Adrenal gland (tissue), 12 donors: ENCODE data around the gene GBGT1. TPM values are rescaled to one million over a fixed set of nuclear protein-coding genes. Genes with fewer than 3 reads are reported as not detected.

Source experiments
- DNase-seq, 7 donors: peaks; one replicate each; pipeline ENCODE4 v3.0.0-alpha.2; 2019 to 2020
- H3K27ac ChIP-seq, 5 donors: fragments of 200-600 bp; sonication (generic) in 4 of 5; 1 replicate in 3 of 5; 2 replicates in 2 of 5; pipeline versions ENCODE4 v1.5.1 to v1.8.0; 2016 to 2020; ENCODE audit warnings: mild to moderate bottlenecking in 1 of 5
- H3K27me3 ChIP-seq: fragments of 200-600 bp; 2 replicates; pipeline ENCODE4 v1.8.0; 2021
- H3K36me3 ChIP-seq, 2 donors: fragments of 200-600 bp; replicated peaks in 1 of 2; 1 replicate in 1 of 2; 2 replicates in 1 of 2; pipeline versions ENCODE4 v1.5.1 to v1.8.0; 2018 to 2022
- H3K4me1 ChIP-seq, 2 donors: fragments of 200-600 bp; replicated peaks in 1 of 2; 1 replicate in 1 of 2; 2 replicates in 1 of 2; pipeline versions ENCODE4 v1.5.1 to v1.8.0; 2018 to 2021
- H3K4me3 ChIP-seq, 4 donors: fragments of 200-600 bp; sonication (generic) in 3 of 4; one replicate each; pipeline ENCODE4 v1.5.1; 2016 to 2018
- H3K9me3 ChIP-seq, 3 donors: fragments of 200-600 bp; sonication (generic) in 1 of 3; replicated peaks in 1 of 3; 1 replicate in 2 of 3; 2 replicates in 1 of 3; pipeline versions ENCODE4 v1.5.1 to v1.8.0; 2016 to 2021
- POLR2A ChIP-seq, 2 donors: fragments of 450-650 bp; IDR thresholded peaks; one replicate each; pipeline ENCODE4 v1.6.1; 2017; ENCODE audit warnings: antibody characterized with exemption in 2 of 2, mild to moderate bottlenecking in 2 of 2, moderate library complexity in 1 of 2
- WGBS, 4 donors: extraction: QIAGEN DNeasy Blood & Tissue Kit in 2 of 4; methylation state at CpG; one replicate each; pipeline versions ENCODE4 v1.1.5 to v1.1.7; 2013 to 2017; 5-methylcytosine and 5-hydroxymethylcytosine counted together
- intact Hi-C, 2 donors: fragments of 100-400 bp; cut with DNase I; formaldehyde crosslinking; loops; one replicate each; pipeline versions ENCODE4 v1.14.1 to v1.15.0; 2022 to 2023
- polyA plus RNA-seq, 3 donors: library from polyadenylated mRNA; stranded (reverse); fragments of 200-250 nt in 2 of 3; fragments of 350-450 nt in 1 of 3; fragmentation: Illumina TruSeq in 1 of 3; extraction: RNeasy Lipid Tissue Mini Kit (QIAGEN cat#74804) in 1 of 3; gene quantifications; one replicate each; pipeline ENCODE4 v1.2.3, GENCODE V29; 2013 to 2014
- total RNA-seq, 9 donors: library from RNA; depleted of rRNA in 4 of 9; stranded (reverse); fragments of >200 nt in 4 of 9; fragments of 120-200 nt in 1 of 9; fragmentation: NEBNext Ultra II Directional in 1 of 9; extraction: Animal tissue kit (Norgen Biotek cat#: 25700) in 1 of 9; gene quantifications; one replicate each; pipeline versions ENCODE4 v1.1.0 to v1.2.4, GENCODE V29; 2013 to 2023
- TF ChIP-seq, protein P1 (sequence below), 6 experiments: fragments of 450-650 bp in 4 of 6; fragments of 200-600 bp in 2 of 6; sonication (generic) in 1 of 6; IDR thresholded peaks; 1 replicate in 5 of 6; 2 replicates in 1 of 6; pipeline versions ENCODE4 v1.5.1 to v1.8.0; 2016 to 2021; ENCODE audit warnings: antibody characterized with exemption in 6 of 6, mild to moderate bottlenecking in 2 of 6, moderate library complexity in 1 of 6
- donor health status: healthy with polysubstance abuse.
- donor health status: Bipolar disorder and iron deficiency.
- donor health status: DM: yes; HTN: yes; CAD: no.
- donor health status: DM: no; HTN: no; CAD: no.
- donor health status: DM: no; HTN: no; CAD: no.
- donor health status: DM: yes; HTN: yes; CAD: no.

Gene GBGT1
- total and polyA plus RNA-seq, 12 donors, result 3.5 to 67.5 (median 29.2) TPM

- intact Hi-C loops, result no loop called here
- TF ChIP-seq, protein P1, sequence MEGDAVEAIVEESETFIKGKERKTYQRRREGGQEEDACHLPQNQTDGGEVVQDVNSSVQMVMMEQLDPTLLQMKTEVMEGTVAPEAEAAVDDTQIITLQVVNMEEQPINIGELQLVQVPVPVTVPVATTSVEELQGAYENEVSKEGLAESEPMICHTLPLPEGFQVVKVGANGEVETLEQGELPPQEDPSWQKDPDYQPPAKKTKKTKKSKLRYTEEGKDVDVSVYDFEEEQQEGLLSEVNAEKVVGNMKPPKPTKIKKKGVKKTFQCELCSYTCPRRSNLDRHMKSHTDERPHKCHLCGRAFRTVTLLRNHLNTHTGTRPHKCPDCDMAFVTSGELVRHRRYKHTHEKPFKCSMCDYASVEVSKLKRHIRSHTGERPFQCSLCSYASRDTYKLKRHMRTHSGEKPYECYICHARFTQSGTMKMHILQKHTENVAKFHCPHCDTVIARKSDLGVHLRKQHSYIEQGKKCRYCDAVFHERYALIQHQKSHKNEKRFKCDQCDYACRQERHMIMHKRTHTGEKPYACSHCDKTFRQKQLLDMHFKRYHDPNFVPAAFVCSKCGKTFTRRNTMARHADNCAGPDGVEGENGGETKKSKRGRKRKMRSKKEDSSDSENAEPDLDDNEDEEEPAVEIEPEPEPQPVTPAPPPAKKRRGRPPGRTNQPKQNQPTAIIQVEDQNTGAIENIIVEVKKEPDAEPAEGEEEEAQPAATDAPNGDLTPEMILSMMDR (IDR thresholded peaks at IDR 0.05), result no peak
- peak in 1 of 2 donors; percentile 7 for TF ChIP-seq POLR2A (IDR thresholded peaks at IDR 0.05)
- Histone ChIP-seq H3K4me3 (no peak overlapping the region), H3K4me1 (peaks cover 40 to 69% of the 10 kb centered on the region in 2 donors), H3K9me3 (no peaks in the 10 kb centered on the region), H3K27me3 (no peaks in the 10 kb centered on the region), H3K36me3 (no peaks in the 10 kb centered on the region), H3K27ac (peak overlapping the region in 3 of 5 donors; percentile 33 to 95 (median 82))
- DNase-seq, result peak in 6 of 7 donors; percentile 76 to 83 (median 80)
- 54 to 68% (median 62%) methylated on average over 4 to 5 of the region's 5 CpGs for WGBS, 4 donors
These were observed 32.2 kb downstream of the GBGT1 start for GRCh38 chr9:133131506-133131905.

DNA sequence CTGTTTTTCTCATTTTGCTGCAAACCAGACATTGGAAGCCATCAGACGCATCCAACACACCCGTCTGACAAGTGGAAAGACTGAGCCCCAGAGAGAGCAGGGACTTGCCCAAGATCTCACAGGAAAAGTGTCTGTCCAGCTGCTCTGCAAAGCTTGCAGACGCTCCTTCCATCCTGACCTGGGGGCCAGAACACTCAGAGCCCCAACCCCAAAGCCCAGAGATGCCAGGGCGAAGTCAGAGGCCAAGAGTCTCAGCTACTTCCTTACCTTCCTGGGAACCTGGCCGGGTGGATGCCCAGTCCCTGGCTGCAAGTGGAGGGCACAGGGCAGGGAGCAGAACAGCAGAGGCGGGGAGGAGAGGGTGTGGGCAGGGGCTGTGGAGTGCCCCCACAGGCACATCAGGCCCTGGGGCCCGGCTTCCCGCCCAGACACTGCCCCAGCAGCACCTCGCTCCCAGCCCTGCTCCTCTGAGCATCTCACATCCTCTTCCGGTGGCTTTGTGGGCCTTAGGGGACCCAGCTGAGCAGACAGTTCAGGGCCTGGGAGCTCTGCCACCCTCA lies 32.9 kb downstream of the GBGT1 start:
- Histone ChIP-seq H3K4me1 (peaks cover 39 to 71% of the 10 kb centered on the region in 2 donors), H3K27ac (peak overlapping the region in 2 of 5 donors; percentile 82 to 95), H3K27me3 (no peaks in the 10 kb centered on the region), H3K36me3 (no peaks in the 10 kb centered on the region), H3K4me3 (no peak overlapping the region), H3K9me3 (no peaks in the 10 kb centered on the region)
- DNase-seq, result no peak
- intact Hi-C loops, result no loop called here
- 81 to 92% (median 85%) methylated on average over 5 to 10 of the region's 10 CpGs for WGBS, 4 donors
- no peak for TF ChIP-seq POLR2A (IDR thresholded peaks at IDR 0.05)

DNA sequence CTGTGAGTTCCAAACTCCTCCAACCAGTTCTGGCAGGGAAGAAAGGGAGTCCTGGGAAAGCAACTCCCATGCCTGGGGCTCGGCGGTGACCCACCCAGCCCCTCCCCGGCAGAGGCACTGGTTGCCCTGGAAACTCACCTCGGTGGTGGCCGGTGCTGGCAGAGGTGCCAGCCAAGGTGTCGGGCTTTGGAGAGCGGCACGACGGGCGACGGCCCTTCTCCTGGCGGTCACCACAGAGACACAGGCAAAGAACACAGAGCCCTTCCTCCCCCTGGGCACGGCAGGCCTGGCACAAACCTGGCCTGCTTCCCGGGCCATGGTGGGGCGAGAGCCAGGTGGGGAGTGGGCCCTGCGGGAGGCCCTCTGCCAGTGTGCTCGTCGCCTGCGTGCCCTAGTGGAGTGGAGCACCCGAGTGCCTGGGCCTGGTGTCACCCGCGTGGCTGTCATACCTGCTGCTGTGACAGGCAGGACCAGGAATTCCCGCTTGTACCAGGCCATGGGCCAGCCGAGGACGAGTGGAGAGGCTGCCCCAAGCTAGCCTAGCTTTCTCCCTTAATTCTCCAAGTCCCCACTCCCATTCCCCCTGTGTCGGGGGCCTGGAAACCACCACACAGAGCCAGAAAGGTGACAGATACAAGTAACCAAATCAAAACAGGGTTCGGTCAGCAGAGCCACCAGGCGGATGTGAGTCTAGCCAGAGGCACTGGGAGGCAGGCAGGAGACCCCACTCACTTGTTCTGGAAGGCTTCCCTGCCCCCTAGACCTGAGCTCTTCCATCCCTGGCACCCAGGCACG lies 34.5 kb downstream of the GBGT1 start:
- H3K9me3 ChIP-seq, result no peaks in the 10 kb centered on the region
- no peak overlapping the region for H3K4me3 ChIP-seq
- intact Hi-C loops, result no loop called here
- DNase-seq, result no peak
- no peaks in the 10 kb centered on the region for H3K27me3 ChIP-seq
- WGBS, 4 donors, result 86 to 93% (median 88%) methylated on average over 14 to 29 of the region's 29 CpGs
- peak overlapping the region in 1 of 5 donors; percentile 42 for H3K27ac ChIP-seq
- peaks cover 26 to 60% of the 10 kb centered on the region in 2 donors for H3K4me1 ChIP-seq
- TF ChIP-seq, protein P1 (IDR thresholded peaks at IDR 0.05), result no peak
- no peak for TF ChIP-seq POLR2A (IDR thresholded peaks at IDR 0.05)
- H3K36me3 ChIP-seq, result no peaks in the 10 kb centered on the region

DNA sequence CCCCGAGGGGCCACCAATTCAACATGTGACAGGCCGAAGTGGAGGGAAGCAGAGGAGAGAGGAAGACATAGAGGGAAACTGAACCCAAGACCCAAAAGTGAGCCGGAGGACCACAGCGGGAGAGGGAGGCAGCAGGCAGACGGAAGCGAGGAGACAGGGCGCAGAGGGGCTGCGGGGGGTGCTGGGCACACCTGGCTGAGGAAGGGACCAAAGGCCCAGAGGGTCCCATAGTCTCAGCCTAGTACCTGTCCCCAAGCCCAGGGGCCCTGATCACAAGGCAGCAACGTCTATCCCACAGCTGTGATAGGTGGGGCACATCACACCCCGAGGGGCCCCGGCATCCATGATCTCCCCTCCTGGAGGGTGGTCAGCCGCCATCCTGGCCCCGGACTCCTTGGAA lies 35.6 kb downstream of the GBGT1 start:
- Histone ChIP-seq H3K4me3 (no peak overlapping the region), H3K36me3 (no peaks in the 10 kb centered on the region), H3K4me1 (peaks cover 20 to 54% of the 10 kb centered on the region in 2 donors), H3K27ac (no peak overlapping the region), H3K9me3 (no peaks in the 10 kb centered on the region), H3K27me3 (no peaks in the 10 kb centered on the region)
- 86 to 95% (median 91%) methylated on average over 10 to 13 of the region's 13 CpGs for WGBS, 4 donors
- no peak for DNase-seq
- no peak for TF ChIP-seq POLR2A (IDR thresholded peaks at IDR 0.05)
- TF ChIP-seq, protein P1 (IDR thresholded peaks at IDR 0.05), result no peak
- intact Hi-C loops, result no loop called here
